ENCODE results near the gene FAR2. TPM values are rescaled to one million over a fixed set of nuclear protein-coding genes. Genes with fewer than 3 reads are reported as not detected.
"Not testable (repeated sequence)": the region's sequence is repeated elsewhere in the genome, so short reads cannot be mapped to it uniquely, and the experiment has no call there.

The FAR2 gene
- total RNA-seq, 3 donors from 2014 or later = 8.2 to 18.2 (median 9.8) TPM

- H3K27ac ChIP-seq = no peak overlapping the region
- DNase-seq (ENCODE audit: low spot score in 2 of 2) = no peak
- H3K4me3 ChIP-seq = no peak overlapping the region
- H3K36me3 ChIP-seq = no peaks in the 10 kb centered on the region
- no peaks in the 10 kb centered on the region for H3K9me3 ChIP-seq
- intact Hi-C loops (cut with DNase I; ENCODE audit: low total_unique reads) = no loop called here
- no peaks in the 10 kb centered on the region for H3K27me3 ChIP-seq
- TF ChIP-seq, protein P1, sequence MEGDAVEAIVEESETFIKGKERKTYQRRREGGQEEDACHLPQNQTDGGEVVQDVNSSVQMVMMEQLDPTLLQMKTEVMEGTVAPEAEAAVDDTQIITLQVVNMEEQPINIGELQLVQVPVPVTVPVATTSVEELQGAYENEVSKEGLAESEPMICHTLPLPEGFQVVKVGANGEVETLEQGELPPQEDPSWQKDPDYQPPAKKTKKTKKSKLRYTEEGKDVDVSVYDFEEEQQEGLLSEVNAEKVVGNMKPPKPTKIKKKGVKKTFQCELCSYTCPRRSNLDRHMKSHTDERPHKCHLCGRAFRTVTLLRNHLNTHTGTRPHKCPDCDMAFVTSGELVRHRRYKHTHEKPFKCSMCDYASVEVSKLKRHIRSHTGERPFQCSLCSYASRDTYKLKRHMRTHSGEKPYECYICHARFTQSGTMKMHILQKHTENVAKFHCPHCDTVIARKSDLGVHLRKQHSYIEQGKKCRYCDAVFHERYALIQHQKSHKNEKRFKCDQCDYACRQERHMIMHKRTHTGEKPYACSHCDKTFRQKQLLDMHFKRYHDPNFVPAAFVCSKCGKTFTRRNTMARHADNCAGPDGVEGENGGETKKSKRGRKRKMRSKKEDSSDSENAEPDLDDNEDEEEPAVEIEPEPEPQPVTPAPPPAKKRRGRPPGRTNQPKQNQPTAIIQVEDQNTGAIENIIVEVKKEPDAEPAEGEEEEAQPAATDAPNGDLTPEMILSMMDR (IDR thresholded peaks at IDR 0.05) = no peak
- no peak for TF ChIP-seq POLR2A (IDR thresholded peaks at IDR 0.05)
- no peak for TF ChIP-seq POLR2AphosphoS5 (IDR thresholded peaks at IDR 0.05)
- no peaks in the 10 kb centered on the region for H3K4me1 ChIP-seq
These were observed 105.0 kb downstream of the FAR2 start for GRCh38 chr12:29253906-29254625.

- H3K27me3 ChIP-seq = no peaks in the 10 kb centered on the region
- H3K36me3 ChIP-seq = no peaks in the 10 kb centered on the region
- no peak overlapping the region for H3K4me3 ChIP-seq
- no peaks in the 10 kb centered on the region for H3K9me3 ChIP-seq
- no peak overlapping the region for H3K27ac ChIP-seq
- H3K4me1 ChIP-seq = no peaks in the 10 kb centered on the region
- intact Hi-C loops (cut with DNase I; ENCODE audit: low total_unique reads) = no loop called here
- TF ChIP-seq, protein P1 (IDR thresholded peaks at IDR 0.05) = no peak
- no peak for TF ChIP-seq POLR2AphosphoS5 (IDR thresholded peaks at IDR 0.05)
- no peak for TF ChIP-seq POLR2A (IDR thresholded peaks at IDR 0.05)
- no peak for DNase-seq (ENCODE audit: low spot score in 2 of 2)
These were observed 106.0 kb downstream of the FAR2 start for GRCh38 chr12:29255042-29255441.

GRCh38 chr12:29256598-29256997 is 107.5 kb downstream of the FAR2 start:
- no peak for DNase-seq (ENCODE audit: low spot score in 2 of 2)
- H3K27me3 ChIP-seq = no peaks in the 10 kb centered on the region
- H3K4me1 ChIP-seq = no peaks in the 10 kb centered on the region
- no peaks in the 10 kb centered on the region for H3K36me3 ChIP-seq
- H3K9me3 ChIP-seq = no peaks in the 10 kb centered on the region
- no peak overlapping the region for H3K27ac ChIP-seq
- TF ChIP-seq, protein P1 (IDR thresholded peaks at IDR 0.05) = no peak
- TF ChIP-seq POLR2A (IDR thresholded peaks at IDR 0.05) = no peak
- no peak for TF ChIP-seq POLR2AphosphoS5 (IDR thresholded peaks at IDR 0.05)
- intact Hi-C loops (cut with DNase I; ENCODE audit: low total_unique reads) = no loop called here
- H3K4me3 ChIP-seq = no peak overlapping the region

DNA sequence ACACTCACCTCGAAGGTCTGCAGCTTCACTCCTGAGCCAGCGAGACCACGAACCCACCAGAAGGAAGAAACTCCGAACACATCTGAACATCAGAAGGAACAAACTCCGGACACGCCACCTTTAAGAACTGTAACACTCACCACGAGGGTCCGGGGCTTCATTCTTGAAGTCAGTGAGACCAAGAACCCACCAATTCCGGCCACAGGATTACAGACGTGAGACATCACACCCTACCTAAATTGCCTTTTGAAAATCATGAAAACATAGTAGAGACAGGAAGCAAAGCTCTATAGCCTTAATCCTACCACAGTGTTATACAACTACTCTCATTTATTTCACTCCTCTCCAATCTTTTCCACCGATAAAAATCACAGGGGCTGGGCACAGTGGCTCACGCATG is 108.6 kb downstream of the FAR2 start:
- H3K27ac ChIP-seq; intact Hi-C loops (cut with DNase I; ENCODE audit: low total_unique reads); H3K4me1 ChIP-seq; H3K9me3 ChIP-seq; H3K27me3 ChIP-seq; DNase-seq (ENCODE audit: low spot score in 2 of 2); H3K4me3 ChIP-seq; H3K36me3 ChIP-seq: not testable (repeated sequence)

- Histone ChIP-seq H3K9me3 (peaks cover 0 to 9% of the 10 kb centered on the region in 2 donors), H3K4me3 (no peak overlapping the region), H3K27ac (no peak overlapping the region), H3K36me3 (no peaks in the 10 kb centered on the region), H3K4me1 (no peaks in the 10 kb centered on the region), H3K27me3 (no peaks in the 10 kb centered on the region)
- no peak for DNase-seq (ENCODE audit: low spot score in 2 of 2)
- TF ChIP-seq POLR2A (IDR thresholded peaks at IDR 0.05) (no peak), POLR2AphosphoS5 (IDR thresholded peaks at IDR 0.05) (no peak)
- TF ChIP-seq, protein P1 (IDR thresholded peaks at IDR 0.05) = no peak
- intact Hi-C loops (cut with DNase I; ENCODE audit: low total_unique reads) = loop anchor here (10.0 kb wide), 1 partner anchor 1070 kb away; no protein-coding TSS in a partner anchor
These were observed 115.3 kb downstream of the FAR2 start for GRCh38 chr12:29264424-29264823.
